Activated T-helper 1 cell treated with anti-CD3 and anti-CD28 coated beads, Interleukin-2, amount 50 U/mL, for 16 hours (primary cell): ENCODE measurements around the gene MCOLN2.
"Not testable (repeated sequence)": the region's sequence is repeated elsewhere in the genome, so short reads cannot be mapped to it uniquely, and the experiment has no call there.

Source experiments
- DNase-seq, 2 donors: peaks; one replicate each; pipeline ENCODE4 v3.0.0-alpha.2; 2020; ENCODE audit warnings: low read depth in 1 of 2, low spot score in 1 of 2

Gene MCOLN2

DNA sequence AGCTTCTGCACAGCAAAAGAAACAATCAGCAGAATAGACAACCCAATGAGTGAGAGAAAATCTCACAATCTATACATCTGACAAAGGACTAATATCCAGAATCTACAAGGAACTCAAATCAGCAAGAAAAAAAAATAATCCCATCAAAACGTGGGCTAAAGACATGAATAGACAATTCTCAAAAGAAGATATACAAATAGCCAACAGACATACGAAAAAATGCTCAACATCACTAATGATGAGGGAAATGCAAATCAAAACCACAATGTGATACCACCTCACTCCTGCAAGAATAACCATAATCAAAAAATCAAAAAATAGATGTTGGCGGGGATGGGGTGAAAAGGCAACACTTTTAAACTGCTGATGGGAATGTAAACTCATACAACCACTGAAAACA lies 10.4 kb downstream of the MCOLN2 start:
- not testable (repeated sequence) for DNase-seq

DNA sequence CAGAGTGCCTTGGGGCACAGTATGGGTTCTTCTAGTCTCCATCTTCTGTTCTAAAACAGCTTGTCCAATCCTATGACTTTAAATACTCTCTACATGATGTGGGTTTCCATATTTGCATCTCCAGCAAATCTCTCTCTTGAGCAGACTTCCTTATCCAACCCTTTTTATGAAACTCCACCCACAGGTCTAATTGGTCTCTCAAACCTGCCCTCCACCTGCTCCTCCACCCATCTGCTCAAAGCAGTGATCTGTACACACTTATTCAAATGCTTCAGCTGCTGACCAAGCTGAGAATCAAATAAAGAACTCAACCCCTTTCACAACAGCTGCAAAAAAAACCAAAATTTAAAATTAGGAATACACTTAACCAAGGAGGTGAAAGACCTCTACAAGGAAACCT lies 11.5 kb downstream of the MCOLN2 start:
- DNase-seq, result no peak

DNA sequence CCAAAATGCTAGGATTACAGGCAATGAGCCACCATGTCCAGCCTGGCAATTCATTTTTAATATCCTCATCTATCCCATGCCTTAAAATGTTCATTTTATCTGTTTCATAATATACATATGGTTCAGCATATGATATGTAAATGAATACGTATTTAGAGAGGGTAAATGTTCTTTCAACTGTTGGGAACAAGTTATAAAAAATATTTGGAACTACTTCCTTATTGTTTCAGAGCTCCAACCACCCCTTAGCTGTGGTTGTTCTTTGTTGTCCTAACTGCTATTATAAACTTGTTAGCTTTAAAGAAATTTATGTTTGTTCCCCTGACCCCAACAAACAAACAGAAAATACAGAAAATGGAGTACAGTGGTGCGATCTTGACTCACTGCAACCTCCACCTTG lies 14.5 kb downstream of the MCOLN2 start:
- DNase-seq, result no peak

DNA sequence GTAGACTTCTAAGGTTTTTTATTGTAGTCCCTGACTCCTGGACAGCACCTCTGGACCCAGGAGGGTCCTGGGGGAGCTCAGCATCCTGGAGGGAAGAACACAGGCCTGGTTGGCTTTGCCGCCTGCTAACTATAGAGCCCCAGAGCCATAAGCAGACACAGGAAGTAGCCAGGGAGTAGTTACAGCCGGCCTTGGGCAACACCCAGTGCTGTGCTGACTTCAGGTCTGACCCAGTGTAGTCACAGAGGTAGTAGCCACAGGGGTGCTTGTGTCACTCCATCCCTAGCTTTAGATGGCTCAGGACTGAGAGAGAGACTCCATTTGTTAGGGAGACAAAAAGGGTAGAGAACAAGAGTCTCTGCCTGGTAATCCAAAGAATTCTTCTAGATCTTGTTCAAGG lies 21.9 kb downstream of the MCOLN2 start:
- no peak for DNase-seq

DNA sequence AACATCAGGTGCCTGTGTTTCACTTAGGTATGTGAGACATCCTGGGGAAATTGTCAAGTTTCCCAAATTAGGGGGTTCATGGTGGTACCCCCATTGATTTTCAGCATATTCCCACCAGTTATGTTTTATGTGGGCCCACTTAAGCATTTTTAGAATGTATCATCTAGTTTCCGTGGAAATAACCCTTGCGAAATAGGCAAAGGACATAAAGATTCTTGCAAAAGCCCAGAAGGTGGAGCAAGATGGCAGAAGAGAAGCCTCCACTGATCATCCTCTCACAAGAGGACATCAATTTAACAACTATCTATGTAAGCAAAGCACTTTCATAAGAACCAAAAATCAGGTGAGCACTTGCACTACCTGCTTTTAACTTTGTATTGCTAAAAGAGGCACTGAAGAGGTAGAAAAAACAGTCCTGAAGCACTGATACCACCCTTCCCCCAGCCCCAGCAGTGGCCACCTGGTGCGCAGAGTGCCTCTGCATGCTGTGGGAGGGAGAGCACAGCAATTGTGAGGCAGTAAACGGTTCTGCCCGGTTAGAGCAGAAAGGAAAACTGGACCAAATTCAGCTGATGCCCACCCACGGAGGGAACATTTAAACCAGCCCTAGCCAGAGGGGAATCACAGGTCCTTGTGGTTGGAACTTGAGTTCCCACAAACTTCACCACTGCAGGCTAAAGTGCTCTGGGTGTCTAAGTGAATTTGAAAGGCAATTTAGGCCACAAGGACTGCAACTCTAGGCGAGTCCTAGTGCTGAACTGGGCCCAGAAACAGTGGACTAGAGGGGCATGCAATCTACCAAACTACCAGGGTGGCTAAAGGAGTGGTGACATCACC lies 23.2 kb downstream of the MCOLN2 start:
- DNase-seq, result no peak

DNA sequence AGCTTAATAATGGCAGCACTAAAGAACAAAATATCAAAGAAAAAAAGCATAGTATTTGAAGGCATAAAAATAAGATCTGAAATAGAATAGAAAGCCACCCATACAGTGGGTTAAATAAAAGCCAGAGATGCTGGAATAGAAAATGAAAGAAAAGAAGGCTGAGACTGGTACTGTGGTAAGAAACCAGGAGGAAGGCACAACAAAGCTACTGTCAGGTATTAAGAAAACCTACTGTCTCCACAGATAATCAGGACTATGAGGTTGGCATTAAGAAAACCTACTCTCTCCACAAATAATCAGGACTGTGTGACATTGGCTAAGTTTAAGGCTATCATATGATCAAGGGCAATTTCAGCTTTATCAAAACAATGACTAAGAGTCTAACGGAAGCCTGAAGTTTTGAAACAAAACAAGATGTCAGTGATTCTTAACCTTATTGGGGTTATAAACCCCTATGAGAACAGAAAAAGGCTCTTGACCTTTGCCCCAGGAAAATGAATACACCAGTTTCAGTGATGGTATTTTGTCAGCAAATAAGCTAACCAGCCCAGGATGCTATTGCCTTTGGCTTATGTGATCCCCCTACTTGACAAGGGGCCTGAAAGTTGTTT lies 24.4 kb downstream of the MCOLN2 start:
- DNase-seq, result no peak

DNA sequence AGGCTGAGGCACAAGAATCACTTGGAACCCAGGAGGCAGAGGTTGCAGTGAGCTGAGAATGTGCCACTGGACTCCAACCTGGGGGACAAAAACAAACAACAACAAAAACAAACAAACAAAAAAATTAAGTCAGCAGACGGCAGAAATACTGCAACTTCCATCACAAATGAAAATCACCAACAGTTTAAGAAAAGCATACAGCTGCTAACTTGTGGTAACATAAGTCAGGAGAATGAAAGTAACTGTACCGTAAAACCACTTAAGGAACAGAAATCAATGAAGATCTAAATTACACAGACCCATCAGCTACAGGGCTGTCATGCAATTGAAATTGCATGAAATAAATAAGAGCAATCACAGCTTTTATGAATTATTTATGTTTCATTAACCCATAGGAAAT lies 25.0 kb downstream of the MCOLN2 start:
- no peak for DNase-seq

DNA sequence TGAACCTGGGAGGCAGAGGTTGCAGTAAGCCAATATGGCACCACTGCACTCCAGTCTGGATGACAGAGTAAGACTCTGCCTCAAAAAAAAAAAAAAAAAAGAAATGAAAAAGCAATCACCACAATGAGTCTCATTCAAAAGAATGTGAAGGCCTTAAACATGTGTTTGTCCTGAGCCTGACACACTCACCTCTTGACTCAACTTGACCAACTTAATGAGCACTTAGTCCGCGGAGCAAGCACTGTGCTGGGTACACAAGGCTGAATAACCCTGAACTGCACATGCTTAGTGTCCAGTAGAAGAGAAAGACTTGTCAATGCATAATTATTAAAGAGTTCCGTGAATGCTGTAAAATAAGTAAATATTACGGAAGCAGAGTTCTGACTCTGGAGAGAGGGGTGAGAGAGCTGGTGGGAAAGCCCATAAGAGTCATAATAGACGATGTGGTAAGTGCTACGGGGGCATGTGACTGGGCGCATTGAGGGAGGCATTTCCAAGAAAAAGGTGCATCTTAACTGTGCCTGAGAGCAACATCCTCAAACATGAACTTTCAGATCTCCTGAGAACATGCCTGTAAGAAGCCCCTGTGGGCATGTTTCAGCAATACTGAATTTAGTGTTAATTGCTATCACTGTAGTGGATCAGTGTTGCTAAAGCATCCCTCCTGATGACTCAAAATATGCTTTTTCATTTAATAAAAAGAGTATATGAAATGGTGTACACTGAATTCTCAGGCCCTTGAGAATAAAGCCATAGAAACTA lies 27.2 kb downstream of the MCOLN2 start:
- DNase-seq, result peak in 1 of 2 donors; percentile 9

DNA sequence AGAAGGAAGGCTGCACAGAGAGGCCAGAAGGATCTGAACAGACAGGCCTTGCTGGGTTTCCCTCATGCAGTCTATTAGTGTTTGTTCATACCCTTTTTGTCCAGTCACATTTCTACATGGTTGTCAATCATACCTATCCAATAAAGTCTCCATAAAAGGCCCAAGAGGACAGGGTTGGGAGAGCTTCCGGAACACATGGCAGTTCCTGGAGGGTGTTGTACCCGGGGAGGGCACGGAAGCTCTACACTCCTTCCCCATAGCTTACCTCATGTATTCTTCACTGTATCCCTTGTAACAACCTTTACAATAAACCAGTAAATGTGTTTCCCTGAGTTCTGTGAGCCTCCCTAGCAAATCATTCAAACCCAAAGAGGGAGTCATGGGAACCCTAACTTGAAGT lies 28.0 kb downstream of the MCOLN2 start:
- no peak for DNase-seq

DNA sequence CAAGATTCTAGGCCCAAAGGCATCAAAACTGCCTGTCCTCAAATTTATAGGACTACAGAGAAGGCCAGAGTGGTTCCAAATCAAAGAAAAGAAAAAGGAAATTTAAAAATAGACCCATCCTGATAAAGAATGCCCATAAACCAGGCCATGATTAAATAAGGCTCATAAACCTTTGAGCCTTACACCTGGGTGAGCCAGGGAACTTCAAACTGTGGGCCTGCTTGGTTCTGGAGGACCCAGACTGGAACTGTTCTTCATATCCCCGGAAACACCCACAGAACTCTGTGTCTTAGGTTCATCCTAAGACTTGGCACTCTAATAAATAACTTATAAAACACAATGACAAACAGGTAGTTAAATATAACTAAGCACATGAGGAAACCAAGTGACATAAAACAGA lies 28.8 kb downstream of the MCOLN2 start:
- DNase-seq, result no peak

DNA sequence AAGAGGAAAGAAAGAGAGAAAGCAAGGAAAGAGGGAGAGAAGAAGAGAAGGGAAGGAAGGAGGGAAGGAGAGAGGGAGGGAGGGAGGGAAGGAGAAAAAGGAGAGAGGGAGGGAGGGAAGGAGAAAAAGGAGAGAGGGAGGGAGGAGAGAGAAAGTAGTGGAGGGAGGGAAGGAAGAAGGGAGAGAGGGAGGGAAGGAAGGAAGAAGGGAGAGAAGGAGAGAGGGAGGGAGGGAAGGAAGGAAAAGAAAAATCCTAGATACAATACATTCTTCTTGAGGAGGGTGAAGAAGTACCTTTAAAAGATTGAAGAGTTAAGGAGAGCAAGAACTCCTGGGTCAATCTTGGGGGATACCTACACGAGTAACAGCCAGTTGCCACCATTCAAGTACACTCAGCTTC lies 29.2 kb downstream of the MCOLN2 start:
- no peak for DNase-seq

DNA sequence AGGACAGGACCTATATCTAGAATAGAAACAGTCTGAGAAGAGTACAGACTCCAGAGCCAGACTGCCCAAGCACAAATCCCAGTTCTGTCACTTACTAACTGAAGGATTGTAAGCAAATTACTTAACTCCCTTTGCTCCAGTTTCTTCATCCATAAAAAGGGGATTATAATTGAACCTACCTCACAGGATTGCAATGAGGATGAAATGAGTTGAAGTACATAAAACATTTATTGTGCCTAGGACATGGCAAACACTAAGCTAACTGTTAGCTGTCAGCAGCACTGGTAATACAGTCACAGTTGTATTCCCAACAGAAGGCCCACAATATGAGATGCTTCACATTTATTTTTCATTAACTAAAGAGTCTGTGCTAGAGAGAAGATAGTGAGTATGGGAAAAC lies 33.9 kb downstream of the MCOLN2 start:
- no peak for DNase-seq

DNA sequence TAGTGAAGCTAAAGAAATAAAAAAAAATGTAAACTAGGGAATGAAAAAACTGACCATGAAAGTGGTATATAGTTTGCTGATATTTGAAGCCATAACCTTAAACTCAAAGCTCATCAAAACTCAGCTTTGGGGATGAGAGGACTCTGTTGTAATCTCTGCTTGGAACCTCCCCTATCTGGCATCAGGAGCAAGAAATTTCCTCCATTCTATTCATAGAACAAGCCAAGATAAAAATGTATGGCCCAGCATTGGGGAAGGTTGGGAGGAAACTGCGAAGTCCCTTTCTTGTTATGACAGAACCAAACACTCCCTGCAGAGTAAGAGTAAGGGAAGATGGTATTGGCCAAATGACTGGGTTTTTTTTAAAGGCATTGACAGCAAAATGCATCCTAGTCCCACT lies 35.6 kb downstream of the MCOLN2 start:
- DNase-seq, result no peak

DNA sequence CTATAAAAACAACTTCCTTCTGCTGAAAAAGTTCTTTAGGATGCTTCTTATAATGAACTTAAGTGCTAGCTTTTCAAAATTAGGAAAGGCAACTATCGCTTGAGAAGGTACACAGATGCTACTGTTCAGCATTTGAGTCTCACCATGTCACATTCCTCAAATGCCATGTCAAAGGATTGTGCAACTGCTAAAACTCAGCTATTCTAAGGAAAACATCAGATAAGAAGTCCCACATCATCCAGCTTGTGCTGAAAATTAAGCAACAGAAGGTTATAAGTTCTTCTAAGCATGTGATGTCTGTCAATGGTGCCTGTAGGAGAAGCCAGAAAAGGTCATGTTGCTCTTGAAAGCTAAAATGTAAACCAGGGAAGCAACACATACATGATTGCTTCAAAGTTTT lies 36.5 kb downstream of the MCOLN2 start:
- no peak for DNase-seq

DNA sequence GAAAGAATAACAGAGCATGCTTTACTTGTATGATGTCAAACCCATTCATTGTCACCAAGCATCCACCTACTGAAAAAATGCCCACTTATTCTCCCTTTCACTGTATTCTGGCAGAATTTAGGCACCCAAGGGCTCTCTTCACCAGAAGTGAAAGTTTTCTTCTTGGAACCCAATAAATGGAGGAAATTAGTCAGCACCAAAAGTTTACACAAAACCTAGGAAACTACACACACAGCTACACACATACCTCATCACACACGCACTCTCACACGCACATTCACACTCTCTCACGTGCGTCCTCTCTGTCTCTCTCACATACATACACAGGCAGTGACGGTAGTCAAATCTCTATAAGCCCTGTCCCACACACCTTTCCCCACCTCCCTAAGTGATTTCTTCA lies 37.6 kb downstream of the MCOLN2 start:
- peak in 1 of 2 donors; percentile 22 for DNase-seq

DNA sequence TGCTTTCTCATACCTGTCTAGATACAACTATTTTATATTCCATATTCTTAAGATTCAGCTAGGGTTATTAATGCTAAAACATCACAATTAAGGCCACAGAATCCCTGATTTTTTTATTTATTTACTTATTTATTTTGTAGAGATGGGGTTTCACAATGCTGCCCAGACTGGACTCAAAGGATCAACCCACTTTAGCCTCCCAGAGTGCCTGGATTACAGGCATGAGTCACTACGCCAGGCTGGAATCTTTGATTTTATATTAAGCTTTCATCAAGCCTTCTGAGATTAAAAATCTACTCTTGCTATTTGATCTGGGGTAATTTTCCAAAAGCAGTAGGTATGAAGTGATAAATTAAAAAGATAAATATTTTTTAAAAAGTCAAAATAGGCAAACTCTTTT lies 38.9 kb downstream of the MCOLN2 start:
- no peak for DNase-seq

DNA sequence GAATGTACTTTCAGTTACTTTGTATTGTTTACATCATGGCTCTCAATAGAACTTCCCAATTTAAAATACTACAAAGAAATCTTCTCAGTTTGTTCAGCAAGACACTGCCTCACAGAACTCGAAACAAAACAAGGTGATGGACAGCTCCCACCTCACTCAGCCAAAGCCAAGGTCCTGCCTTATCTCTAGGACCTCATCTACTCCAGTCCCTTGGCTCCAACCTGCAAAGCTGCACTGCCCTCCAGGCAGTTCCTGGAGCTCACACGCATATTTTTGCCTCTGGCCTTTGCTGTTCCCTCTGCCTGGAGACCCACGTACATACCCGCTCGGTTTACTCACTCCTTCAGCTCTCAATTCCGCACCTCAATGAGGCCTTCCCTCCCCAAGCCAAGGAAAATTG lies 40.3 kb downstream of the MCOLN2 start:
- DNase-seq, result no peak

DNA sequence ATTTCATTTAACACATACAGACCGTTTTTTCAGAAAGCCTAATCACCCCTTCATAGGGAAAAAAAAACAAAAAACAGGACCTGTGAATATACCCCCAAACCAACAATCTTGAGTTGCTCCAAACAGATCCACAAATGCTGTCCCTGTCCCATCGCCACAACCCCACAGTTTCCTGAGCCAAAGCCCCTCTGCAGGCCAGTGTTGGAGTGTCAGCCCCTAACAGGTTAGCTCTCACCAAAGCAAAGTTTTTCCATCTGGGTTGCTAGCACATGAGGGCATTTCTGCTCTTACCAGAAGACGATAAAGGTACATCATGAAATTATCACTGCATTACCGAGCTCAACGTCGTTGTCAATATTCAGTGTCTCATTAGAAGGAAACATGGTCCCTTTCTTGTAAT lies 40.8 kb downstream of the MCOLN2 start:
- DNase-seq, result no peak

DNA sequence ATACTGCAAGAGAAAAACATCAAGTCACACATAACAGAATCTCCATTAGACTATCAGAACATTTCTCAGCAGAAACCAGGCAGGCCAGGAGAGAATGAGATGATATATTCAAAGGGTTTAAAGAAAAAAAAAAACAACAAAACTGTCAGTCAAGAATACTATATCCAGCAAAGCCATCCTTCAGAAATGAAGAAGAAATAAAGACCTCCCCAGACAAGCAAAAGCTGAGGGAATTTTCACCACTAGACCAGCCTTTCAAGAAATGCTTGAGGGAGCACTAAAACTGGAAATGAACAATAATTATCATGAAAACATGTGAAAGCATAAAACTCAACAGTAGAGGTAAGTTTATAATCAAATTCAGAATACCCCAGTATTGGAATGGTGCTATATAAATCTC lies 47.2 kb downstream of the MCOLN2 start:
- no peak for DNase-seq

DNA sequence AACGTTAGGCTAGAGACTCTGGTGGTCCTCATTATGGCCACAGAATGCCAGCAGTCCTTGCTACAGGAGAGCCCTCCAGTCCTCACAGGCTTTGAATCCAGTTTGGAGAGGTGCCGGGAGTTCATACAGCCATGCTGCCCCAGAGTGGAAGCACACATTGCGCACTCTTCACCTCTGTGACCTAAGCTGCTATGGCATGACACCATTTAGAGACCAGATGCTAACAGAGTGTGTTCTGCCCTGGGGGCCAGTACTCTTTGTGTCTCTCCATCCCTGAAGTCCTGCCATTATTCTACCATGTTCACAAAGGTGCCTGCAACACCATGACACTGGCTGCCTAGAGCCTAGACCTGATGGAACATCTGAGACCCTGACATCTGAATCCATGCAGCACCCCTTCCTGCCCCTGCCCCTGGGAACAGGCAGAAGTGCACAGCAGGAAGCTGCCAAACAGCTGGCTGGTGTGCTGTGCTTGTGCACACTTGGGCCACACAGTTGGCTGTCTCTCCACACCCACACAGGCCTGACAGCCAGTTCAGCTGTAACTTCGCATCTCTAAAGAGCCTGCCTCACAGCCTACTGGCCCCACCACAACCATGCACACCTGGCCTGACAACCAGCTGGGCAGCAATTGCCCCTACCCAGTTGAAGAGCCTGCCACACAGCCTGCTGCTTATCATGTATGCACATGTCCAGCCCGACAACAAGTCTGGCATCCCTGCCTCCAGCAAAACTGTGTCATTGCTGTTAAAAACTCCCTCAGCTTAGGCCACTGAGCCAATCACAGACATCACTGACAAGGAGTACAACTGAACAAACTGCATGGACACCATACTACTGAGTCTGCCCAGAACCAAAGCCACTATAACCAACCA lies 49.1 kb downstream of the MCOLN2 start:
- no peak for DNase-seq

DNA sequence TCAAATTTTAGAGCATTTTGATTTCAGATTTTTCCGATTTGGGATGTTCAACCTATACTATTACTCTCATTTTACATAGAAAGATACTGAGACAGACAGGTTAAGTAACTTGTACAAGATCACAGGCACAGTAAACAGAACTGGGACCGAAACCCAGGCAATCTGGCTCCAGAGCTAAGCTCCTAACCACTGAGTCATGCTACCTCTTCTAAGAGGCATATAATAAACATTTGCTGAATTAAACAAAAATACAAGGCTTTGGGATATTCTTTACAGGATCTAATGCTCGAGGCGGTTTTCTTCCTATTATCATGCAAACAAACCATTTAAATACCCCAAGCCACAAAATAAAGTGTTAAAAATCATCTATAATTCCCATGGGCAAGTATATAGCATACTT lies 50.3 kb downstream of the MCOLN2 start:
- no peak for DNase-seq
